OCI-LY3 (cell line): Measurements from ENCODE around the gene BTBD7.

Experiments used
- H2AFZ ChIP-seq: fragments of 200-600, 300-600 bp; shearing (Covaris generic); 2 replicates; pipeline ENCODE4 v1.6.0; 2014; ENCODE audit warnings: antibody characterized with exemption, low read depth, low read length
- H3K27ac ChIP-seq: fragments of 200-600, 300-600 bp; sonication (generic); 2 replicates; pipeline ENCODE4 v1.5.1; 2014; ENCODE audit warnings: mild to moderate bottlenecking, low read length, moderate library complexity, mixed read lengths
- H3K27me3 ChIP-seq: fragments of 200-600, 300-600 bp; sonication (generic); 2 replicates; pipeline ENCODE4 v1.6.1; 2014; ENCODE audit warnings: low read depth, low read length, mixed read lengths
- H3K36me3 ChIP-seq: fragments of 200-600, 300-600 bp; sonication (generic); replicated peaks from 2 replicates; pipeline ENCODE3; 2014; ENCODE audit warnings: low read depth, low read length, mixed read lengths
- H3K4me1 ChIP-seq: fragments of 300-600, 200-600 bp; sonication (generic); 2 replicates; pipeline ENCODE4 v1.6.1; 2014; ENCODE audit warnings: low read length, mixed read lengths
- H3K4me2 ChIP-seq: fragments of 200-600, 300-600 bp; sonication (generic); 2 replicates; pipeline ENCODE4 v1.6.1; 2014; ENCODE audit warnings: low read length, mixed read lengths
- H3K4me3 ChIP-seq: fragments of 300-600, 200-600 bp; sonication (generic); 2 replicates; pipeline ENCODE4 v1.5.1; 2014; ENCODE audit warnings: antibody characterized with exemption, mild to moderate bottlenecking, low read length, moderate library complexity
- H3K79me2 ChIP-seq: fragments of 300-600, 200-600 bp; shearing (Covaris generic); 2 replicates; pipeline ENCODE4 v1.6.1; 2014; ENCODE audit warnings: mild to moderate bottlenecking, low read length, mixed read lengths
- H3K9ac ChIP-seq: fragments of 300-600, 200-600 bp; shearing (Covaris generic); 2 replicates; pipeline ENCODE4 v1.6.0; 2014; ENCODE audit warnings: mild to moderate bottlenecking, low read length, moderate library complexity
- H3K9me3 ChIP-seq: fragments of 200-600, 300-600 bp; shearing (Covaris generic); 2 replicates; pipeline ENCODE4 v1.6.1; 2014; ENCODE audit warnings: low read length, mixed read lengths; ENCODE audit not compliant: insufficient read depth
- H4K20me1 ChIP-seq: fragments of 200-600, 300-600 bp; sonication (generic); 2 replicates; pipeline ENCODE4 v1.6.1; 2016; ENCODE audit warnings: low read length, mixed read lengths; ENCODE audit not compliant: insufficient read depth
- EZH2phosphoT487 ChIP-seq: fragments of 200-600 bp; shearing (Covaris generic); IDR thresholded peaks from 2 replicates; pipeline ENCODE4 v1.6.1; 2018; ENCODE audit warnings: antibody characterized with exemption, mixed run types, low read depth
- TF ChIP-seq, protein P1 (sequence below): fragments of 200-600, 300-600 bp; sonication (generic); IDR thresholded peaks from 2 replicates; pipeline ENCODE4 v1.5.1; 2014; ENCODE audit warnings: antibody characterized with exemption, low read length, low read depth

Gene BTBD7

DNA sequence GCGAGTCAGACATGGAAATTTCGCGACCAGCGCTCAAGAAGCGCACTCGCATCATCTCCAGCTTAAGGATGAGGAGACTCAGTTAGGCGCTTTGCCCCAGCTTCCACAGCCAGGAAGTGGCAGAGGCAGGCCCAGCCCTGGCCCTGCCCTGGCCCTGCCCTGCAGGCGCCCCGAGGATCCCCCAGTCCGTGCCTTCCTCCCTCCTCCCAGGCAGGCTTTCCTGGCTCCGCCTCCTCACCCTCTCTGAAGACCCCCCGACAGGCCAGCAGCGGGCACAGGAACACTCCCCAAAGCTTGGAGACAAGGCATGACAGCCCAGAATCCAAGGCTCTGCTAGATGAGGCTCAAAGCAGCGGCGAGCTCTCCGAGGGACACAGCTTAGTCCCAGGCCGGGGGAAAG, 100.7 kb downstream of the BTBD7 start:
- Histone ChIP-seq H3K9ac (no peak overlapping the region), H2AFZ (no peak overlapping the region), H3K4me2 (no peak overlapping the region), H3K9me3 (no peaks in the 10 kb centered on the region), H3K79me2 (no peaks in the 10 kb centered on the region), H3K36me3 (peaks cover 12% of the 10 kb centered on the region), H3K4me1 (no peaks in the 10 kb centered on the region), H3K4me3 (no peak overlapping the region), H3K27me3 (no peaks in the 10 kb centered on the region), H3K27ac (no peak overlapping the region), H4K20me1 (no peaks in the 10 kb centered on the region)
- TF ChIP-seq, protein P1, sequence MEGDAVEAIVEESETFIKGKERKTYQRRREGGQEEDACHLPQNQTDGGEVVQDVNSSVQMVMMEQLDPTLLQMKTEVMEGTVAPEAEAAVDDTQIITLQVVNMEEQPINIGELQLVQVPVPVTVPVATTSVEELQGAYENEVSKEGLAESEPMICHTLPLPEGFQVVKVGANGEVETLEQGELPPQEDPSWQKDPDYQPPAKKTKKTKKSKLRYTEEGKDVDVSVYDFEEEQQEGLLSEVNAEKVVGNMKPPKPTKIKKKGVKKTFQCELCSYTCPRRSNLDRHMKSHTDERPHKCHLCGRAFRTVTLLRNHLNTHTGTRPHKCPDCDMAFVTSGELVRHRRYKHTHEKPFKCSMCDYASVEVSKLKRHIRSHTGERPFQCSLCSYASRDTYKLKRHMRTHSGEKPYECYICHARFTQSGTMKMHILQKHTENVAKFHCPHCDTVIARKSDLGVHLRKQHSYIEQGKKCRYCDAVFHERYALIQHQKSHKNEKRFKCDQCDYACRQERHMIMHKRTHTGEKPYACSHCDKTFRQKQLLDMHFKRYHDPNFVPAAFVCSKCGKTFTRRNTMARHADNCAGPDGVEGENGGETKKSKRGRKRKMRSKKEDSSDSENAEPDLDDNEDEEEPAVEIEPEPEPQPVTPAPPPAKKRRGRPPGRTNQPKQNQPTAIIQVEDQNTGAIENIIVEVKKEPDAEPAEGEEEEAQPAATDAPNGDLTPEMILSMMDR = no peak
- no peak for TF ChIP-seq EZH2phosphoT487

DNA sequence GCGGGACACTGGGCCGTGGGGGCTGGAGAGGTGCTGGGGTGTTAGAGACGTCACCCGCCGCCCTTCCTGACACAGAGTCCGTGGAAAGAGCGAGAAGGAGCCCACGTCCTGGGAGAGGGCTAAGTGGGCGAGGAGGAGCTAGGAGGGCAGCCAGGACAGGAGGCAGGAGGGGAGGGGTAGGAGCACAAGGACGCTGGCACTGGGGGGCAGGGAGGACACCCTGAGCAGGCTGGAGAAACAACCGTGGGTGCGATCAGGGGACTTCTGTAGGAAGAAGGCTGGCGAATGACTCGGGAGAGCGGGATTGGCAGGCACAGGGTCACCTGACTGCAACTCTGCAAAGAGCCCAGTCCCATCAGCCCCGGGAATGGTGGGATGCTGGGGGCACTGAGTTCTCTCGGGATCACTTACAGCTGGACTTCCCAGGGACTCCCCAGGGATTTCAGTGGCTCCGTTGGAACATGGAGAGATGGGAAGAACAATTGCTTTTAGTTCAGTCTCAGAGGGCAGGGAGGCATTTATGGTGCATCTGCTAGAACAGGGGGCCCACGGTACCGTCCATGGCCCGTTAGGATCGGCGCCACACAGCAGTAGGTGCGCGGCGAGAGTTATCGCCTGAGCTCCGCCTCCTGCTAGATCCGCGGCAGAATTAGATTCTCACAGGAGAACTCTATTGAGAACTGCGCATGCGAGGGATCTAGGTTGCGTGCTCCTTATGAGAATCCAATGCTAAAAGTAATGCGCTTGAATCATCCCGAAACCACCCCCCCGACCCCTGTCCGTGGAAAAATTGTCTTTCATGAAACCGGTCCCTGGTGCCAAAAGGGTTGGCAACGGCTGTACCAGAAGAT, 101.5 kb downstream of the BTBD7 start:
- Histone ChIP-seq H3K27me3 (no peaks in the 10 kb centered on the region), H3K36me3 (peaks cover 15% of the 10 kb centered on the region), H3K9ac (no peak overlapping the region), H3K4me3 (no peak overlapping the region), H4K20me1 (no peaks in the 10 kb centered on the region), H3K9me3 (no peaks in the 10 kb centered on the region), H3K79me2 (no peaks in the 10 kb centered on the region), H3K4me1 (no peaks in the 10 kb centered on the region), H3K27ac (no peak overlapping the region), H3K4me2 (no peak overlapping the region), H2AFZ (no peak overlapping the region)
- TF ChIP-seq, protein P1 = no peak
- no peak for TF ChIP-seq EZH2phosphoT487

DNA sequence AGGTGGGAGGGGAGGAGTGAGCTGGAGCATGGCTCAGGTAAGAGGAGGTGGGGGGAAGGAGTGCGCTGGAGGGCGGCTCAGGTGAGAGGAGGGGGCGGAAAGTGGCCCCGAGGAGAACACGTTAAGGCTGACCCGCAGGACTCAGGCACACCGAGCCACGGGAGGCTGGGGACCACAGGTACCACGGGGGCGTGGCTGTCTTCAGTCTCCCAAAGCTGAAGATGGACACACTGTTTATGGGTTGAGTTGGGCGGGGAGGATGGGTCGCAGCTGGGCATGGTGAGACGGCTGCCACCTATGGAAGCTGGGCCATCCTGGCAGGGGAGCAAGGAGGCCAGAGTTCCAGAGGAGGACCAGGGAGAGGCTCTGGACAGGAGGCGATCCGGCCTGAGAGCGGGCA, 102.3 kb downstream of the BTBD7 start:
- H3K79me2 ChIP-seq = no peaks in the 10 kb centered on the region
- no peaks in the 10 kb centered on the region for H3K9me3 ChIP-seq
- H3K9ac ChIP-seq = no peak overlapping the region
- H2AFZ ChIP-seq = no peak overlapping the region
- no peaks in the 10 kb centered on the region for H3K27me3 ChIP-seq
- no peak overlapping the region for H3K4me3 ChIP-seq
- no peaks in the 10 kb centered on the region for H4K20me1 ChIP-seq
- H3K36me3 ChIP-seq = peaks cover 20% of the 10 kb centered on the region
- TF ChIP-seq, protein P1 = no peak
- TF ChIP-seq EZH2phosphoT487 = no peak
- no peak overlapping the region for H3K4me2 ChIP-seq
- H3K27ac ChIP-seq = no peak overlapping the region
- H3K4me1 ChIP-seq = no peaks in the 10 kb centered on the region

DNA sequence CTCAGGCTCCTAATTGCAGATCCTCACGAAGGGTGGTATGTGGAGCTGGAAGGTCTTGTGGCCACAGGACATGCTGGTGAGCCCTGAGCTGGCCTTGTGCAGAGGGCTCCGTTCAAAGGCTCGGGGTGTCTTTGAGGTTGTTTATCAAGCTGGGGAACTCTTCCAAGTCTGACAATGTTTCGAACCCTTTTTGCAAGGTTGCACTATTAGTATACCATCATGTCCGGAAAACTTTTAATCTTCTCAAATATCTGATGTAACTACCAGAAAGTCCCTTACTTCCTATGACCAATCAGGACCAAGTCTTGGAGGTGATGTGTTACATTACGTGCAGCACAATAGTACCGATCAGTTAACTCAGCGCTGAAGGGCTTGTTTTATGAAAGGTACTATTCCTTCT, 104.3 kb downstream of the BTBD7 start:
- peaks cover 20% of the 10 kb centered on the region for H3K36me3 ChIP-seq
- H3K27ac ChIP-seq = no peak overlapping the region
- no peaks in the 10 kb centered on the region for H3K27me3 ChIP-seq

More for the DNA sequence above, 104.3 kb downstream of the BTBD7 start:
- Histone ChIP-seq H3K4me3 (no peak overlapping the region), H3K4me2 (no peak overlapping the region), H3K79me2 (no peaks in the 10 kb centered on the region), H3K9me3 (no peaks in the 10 kb centered on the region), H2AFZ (no peak overlapping the region), H3K9ac (no peak overlapping the region), H3K4me1 (no peaks in the 10 kb centered on the region), H4K20me1 (no peaks in the 10 kb centered on the region)
- TF ChIP-seq EZH2phosphoT487 = no peak
- TF ChIP-seq, protein P1 = no peak
